NCI-H1092 treated with DMSO at 0.1 percent for 48 hours (cell line): Measurements from ENCODE around the gene PRKN.

Source experiments
- DNase-seq: peaks from one replicate; lab custom pipeline; 2025; lab: John Stamatoyannopoulos, UW

PRKN gene

GRCh38 chr6:161414180-161414579 lies 1313.4 kb downstream of the PRKN start:
- no peak for DNase-seq

- no peak for DNase-seq
Measured at GRCh38 chr6:161413355-161413771, 1314.2 kb downstream of the PRKN start.

DNA sequence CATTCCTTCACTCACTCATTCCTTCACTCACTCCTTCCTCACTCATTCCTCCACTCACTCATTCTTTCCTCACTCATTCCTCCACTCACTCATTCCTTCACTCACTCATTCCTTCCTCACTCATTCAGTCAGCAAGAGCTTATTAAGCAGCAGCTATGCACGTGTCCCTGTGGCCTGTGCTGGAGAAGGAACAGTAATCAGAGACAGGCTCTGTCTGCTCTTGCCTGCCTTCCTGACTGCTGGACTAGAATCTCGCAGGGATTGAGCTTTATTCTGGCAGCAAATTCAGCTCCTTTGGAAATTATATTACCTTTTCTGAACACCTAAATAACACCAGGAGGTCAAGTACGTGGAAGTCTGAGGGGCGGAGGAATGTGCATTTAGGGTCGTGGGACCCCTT lies 1314.8 kb downstream of the PRKN start:
- DNase-seq, result no peak

- no peak for DNase-seq
Measured at GRCh38 chr6:161411265-161411944, 1316.2 kb downstream of the PRKN start.

- DNase-seq, result no peak
Measured at GRCh38 chr6:161410736-161411135, 1316.8 kb downstream of the PRKN start.

GRCh38 chr6:161410076-161410475 lies 1317.5 kb downstream of the PRKN start:
- no peak for DNase-seq

DNA sequence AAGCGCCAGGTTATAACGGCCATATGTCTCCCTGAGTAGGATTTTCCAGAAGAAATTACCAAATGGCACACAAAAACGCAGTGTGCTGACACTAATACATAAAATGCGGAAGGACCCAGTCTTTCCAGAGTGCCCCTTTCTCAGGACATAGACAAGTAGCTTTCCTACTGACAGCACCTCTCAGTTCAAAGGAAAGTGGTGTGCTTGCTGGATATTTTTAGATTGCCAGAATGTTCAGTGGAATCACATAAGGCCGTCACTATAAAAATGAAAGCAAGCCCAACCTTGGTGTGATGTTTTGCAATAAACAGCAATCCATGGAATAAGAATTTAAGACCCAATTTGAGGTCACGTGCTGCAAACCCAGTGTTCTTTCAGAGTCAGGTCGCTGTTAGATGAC lies 1318.2 kb downstream of the PRKN start:
- DNase-seq, result no peak

- DNase-seq, result no peak
Measured at GRCh38 chr6:161408041-161408440, 1319.5 kb downstream of the PRKN start.

GRCh38 chr6:161407581-161407980 lies 1320.0 kb downstream of the PRKN start:
- DNase-seq, result no peak

- DNase-seq, result no peak
Measured at GRCh38 chr6:161407115-161407514, 1320.5 kb downstream of the PRKN start.

GRCh38 chr6:161406646-161407045 lies 1320.9 kb downstream of the PRKN start:
- no peak for DNase-seq

GRCh38 chr6:161405418-161405817 lies 1322.1 kb downstream of the PRKN start:
- no peak for DNase-seq

- no peak for DNase-seq
Measured at GRCh38 chr6:161403717-161404116, 1323.8 kb downstream of the PRKN start.

GRCh38 chr6:161401587-161402309 lies 1325.8 kb downstream of the PRKN start:
- no peak for DNase-seq

GRCh38 chr6:161400671-161401070 lies 1326.9 kb downstream of the PRKN start:
- DNase-seq, result no peak

- DNase-seq, result no peak
Measured at GRCh38 chr6:161396539-161396938, 1331.0 kb downstream of the PRKN start.

GRCh38 chr6:161395716-161396231 lies 1331.8 kb downstream of the PRKN start:
- no peak for DNase-seq

GRCh38 chr6:161394437-161394836 lies 1333.1 kb downstream of the PRKN start:
- no peak for DNase-seq

DNA sequence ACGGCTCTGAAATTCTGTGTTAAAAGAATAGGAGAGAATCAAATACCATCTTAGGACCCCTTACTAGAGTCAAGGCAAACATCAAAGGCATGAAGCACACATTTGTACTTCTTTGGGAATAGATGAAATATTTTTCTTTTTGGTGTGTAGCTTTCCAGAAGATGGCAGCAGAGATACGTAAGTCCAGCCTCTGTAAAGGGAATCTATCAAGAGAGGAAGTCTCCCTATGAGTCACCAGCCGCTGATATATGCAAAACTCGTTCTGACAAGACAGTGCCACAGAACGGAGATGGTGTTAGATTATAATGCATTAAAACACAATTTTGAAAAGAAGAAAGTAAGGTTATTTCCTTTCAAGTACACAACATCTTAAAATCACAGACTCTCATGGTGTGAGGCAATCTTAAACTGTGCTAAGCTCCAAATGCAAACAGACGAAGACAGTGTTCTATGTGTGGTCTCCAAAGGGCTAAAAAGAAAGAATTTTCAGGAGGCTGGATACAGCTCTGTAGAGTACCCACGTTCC lies 1333.7 kb downstream of the PRKN start:
- peak; percentile 83 for DNase-seq

DNA sequence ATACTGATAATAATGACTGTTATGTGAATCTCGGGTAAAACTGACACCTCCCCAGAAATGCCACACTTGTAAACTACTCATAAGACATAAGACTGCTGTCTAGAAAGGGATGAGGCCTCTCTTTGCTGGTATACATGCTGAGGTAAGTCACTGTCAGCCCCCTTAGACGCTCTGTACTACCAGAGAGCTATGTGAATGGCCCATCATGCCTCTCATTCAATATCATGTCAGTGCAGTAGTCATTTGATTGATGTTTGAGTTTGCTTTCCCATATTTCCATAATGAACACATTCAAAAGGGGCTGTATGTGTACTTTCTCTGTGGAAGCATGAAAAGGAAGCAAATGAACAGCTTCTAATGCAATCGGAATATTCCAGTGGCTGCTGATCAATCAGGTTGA lies 1334.3 kb downstream of the PRKN start:
- DNase-seq, result no peak

DNA sequence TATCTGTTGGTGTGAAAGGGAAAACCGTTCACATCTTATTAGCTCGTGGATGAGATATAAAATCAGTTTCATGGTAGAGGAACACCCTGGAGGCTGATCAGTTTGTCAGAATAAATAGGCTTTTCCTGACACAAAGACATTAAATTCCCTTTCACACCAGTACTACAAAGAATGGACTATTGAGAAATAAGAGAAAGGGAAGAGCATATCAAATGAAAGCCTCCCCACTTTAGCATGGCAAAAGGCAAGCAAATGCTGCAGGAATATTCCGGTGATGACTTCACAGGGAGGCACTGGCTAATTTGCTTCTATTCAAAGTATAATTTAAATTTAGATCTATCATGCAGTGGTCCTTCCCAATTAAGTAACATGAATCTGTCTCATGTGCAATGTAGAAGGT lies 1337.8 kb downstream of the PRKN start:
- no peak for DNase-seq

DNA sequence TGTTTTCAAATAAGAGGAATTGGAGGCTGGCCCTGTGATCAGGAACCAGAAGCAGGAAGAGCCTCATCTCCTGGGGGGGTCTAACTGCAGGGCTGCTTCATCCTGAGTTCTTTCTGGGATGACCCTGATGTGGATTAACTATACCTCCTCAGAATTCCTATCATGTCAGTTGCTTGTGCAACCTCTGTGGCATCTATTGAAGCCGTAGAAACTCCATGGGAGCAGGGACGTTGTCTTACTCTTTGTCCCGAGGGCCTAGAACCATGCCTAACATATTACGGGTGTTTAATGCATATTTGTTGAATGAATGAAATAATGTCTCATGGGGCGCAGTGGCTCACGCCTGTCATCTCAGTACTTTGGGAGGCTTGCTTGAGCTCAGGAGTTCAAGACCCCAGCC lies 1343.6 kb downstream of the PRKN start:
- no peak for DNase-seq
